Sigmoid colon (tissue), 7 donors: Measurements from ENCODE around the gene HBG2. TPM values are rescaled to one million over a fixed set of nuclear protein-coding genes. Genes with fewer than 3 reads are reported as not detected.

ENCODE experiments used
- DNase-seq: peaks from one replicate; pipeline ENCODE4 v3.0.0-alpha.2; 2019
- H3K27ac ChIP-seq, 4 donors: fragments of 200-600 bp; sonication (generic); one replicate each; pipeline ENCODE4 v1.5.1; 2016 to 2019; ENCODE audit warnings: mild to moderate bottlenecking in 1 of 4
- H3K27me3 ChIP-seq, 3 donors: fragments of 200-600 bp; sonication (generic); one replicate each; pipeline ENCODE4 v1.5.1; 2019; ENCODE audit warnings: mild to moderate bottlenecking in 1 of 3
- H3K36me3 ChIP-seq, 4 donors: fragments of 200-600 bp; sonication (generic); one replicate each; pipeline ENCODE4 v1.5.1; 2016 to 2019
- H3K4me1 ChIP-seq, 4 donors: fragments of 200-600 bp; sonication (generic); one replicate each; pipeline ENCODE4 v1.5.1; 2017 to 2019
- H3K4me3 ChIP-seq, 4 donors: fragments of 200-600 bp; sonication (generic); one replicate each; pipeline ENCODE4 v1.5.1; 2017 to 2019; ENCODE audit warnings: mild to moderate bottlenecking in 2 of 4, moderate library complexity in 1 of 4
- H3K9me3 ChIP-seq, 4 donors: fragments of 200-600 bp in 3 of 4; sonication (generic) in 3 of 4; one replicate each; pipeline versions ENCODE4 v1.5.1 to v1.6.1; 2013 to 2019
- CTCF ChIP-seq, 4 experiments: fragments of 450-650 bp in 3 of 4; fragments of 200-600 bp in 1 of 4; IDR thresholded peaks; one replicate each; pipeline ENCODE4 v1.5.1; 2016 to 2019; ENCODE audit warnings: antibody characterized with exemption in 4 of 4, mild to moderate bottlenecking in 3 of 4, moderate library complexity in 2 of 4
- EP300 ChIP-seq, 4 donors: sonication (generic); formaldehyde crosslinking; IDR thresholded peaks; one replicate each; pipeline ENCODE4 v1.6.1; 2017; ENCODE audit warnings: antibody characterized with exemption in 4 of 4
- POLR2A ChIP-seq, 2 donors: fragments of 450-650 bp; IDR thresholded peaks; one replicate each; pipeline ENCODE4 v1.6.1; 2016; ENCODE audit warnings: antibody characterized with exemption in 2 of 2, mild to moderate bottlenecking in 2 of 2, moderate library complexity in 2 of 2
- POLR2AphosphoS5 ChIP-seq, 4 donors: sonication (generic); formaldehyde crosslinking; IDR thresholded peaks; one replicate each; pipeline ENCODE4 v1.6.1; 2017; ENCODE audit warnings: antibody characterized with exemption in 4 of 4
- WGBS, 2 donors: extraction: QIAGEN DNeasy Blood & Tissue Kit; methylation state at CpG; one replicate each; pipeline ENCODE4 v1.1.7; 2013; 5-methylcytosine and 5-hydroxymethylcytosine counted together
- intact Hi-C: fragments of 100-400 bp; cut with DNase I; formaldehyde crosslinking; loops from one replicate; pipeline ENCODE4 v1.15.1; 2023
- polyA plus RNA-seq, 3 donors: library from polyadenylated mRNA; stranded (reverse); fragments of 200-250 nt; gene quantifications; one replicate each; pipeline ENCODE4 v1.2.3, GENCODE V29; 2013
- total RNA-seq, 4 donors: library from RNA; depleted of rRNA; stranded (reverse); fragments of >200 nt; gene quantifications; one replicate each; pipeline ENCODE4 v1.1.0, GENCODE V29; 2016
- donor health status: healthy with polysubstance abuse.
- donor health status: Bipolar disorder and iron deficiency.
- donor health status: healthy.

The HBG2 gene
- total and polyA plus RNA-seq, 7 donors = not detected

GRCh38 chr11:5232176-5232575 is 22.4 kb downstream of the HBG2 start:
- no peaks in the 10 kb centered on the region for H3K4me1 ChIP-seq
- H3K9me3 ChIP-seq = no peaks in the 10 kb centered on the region
- H3K4me3 ChIP-seq = no peak overlapping the region
- no peaks in the 10 kb centered on the region for H3K27me3 ChIP-seq
- intact Hi-C loops = no loop called here
- WGBS, 2 donors = 60 to 72% methylated on average over 3 of the region's 3 CpGs
- no peaks in the 10 kb centered on the region for H3K36me3 ChIP-seq
- no peak overlapping the region for H3K27ac ChIP-seq
- no peak for DNase-seq
- TF ChIP-seq POLR2AphosphoS5 (IDR thresholded peaks at IDR 0.05) = no peak
- TF ChIP-seq POLR2A (IDR thresholded peaks at IDR 0.05) = no peak
- no peak for TF ChIP-seq CTCF (IDR thresholded peaks at IDR 0.05)
- no peak for TF ChIP-seq EP300 (IDR thresholded peaks at IDR 0.05)

DNA sequence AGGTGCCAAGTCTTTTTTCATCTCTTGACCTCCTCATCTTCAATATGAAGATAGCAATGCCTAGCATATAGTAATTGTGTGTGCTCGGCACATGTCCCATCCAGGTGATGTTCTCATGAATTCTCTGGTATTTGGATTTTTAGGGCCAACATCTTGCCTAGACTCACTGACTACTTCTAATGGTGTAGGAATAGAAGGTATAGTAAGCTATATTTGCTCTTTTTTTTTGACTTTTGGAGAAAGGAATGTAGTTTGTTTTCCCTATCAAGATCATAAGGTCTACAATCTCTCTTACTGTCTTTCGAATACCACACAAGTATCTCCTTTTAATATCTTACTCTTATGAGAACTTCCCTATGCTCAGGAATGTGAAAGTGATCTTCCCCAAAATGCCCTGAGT is 23.5 kb downstream of the HBG2 start:
- H3K36me3 ChIP-seq = no peaks in the 10 kb centered on the region
- H3K4me1 ChIP-seq = no peaks in the 10 kb centered on the region
- no peak overlapping the region for H3K27ac ChIP-seq
- no peaks in the 10 kb centered on the region for H3K9me3 ChIP-seq
- 86 to 89% methylated on average over 2 of the region's 2 CpGs for WGBS, 2 donors
- intact Hi-C loops = no loop called here
- H3K4me3 ChIP-seq = no peak overlapping the region
- DNase-seq = no peak
- no peaks in the 10 kb centered on the region for H3K27me3 ChIP-seq
- no peak for TF ChIP-seq POLR2AphosphoS5 (IDR thresholded peaks at IDR 0.05)
- no peak for TF ChIP-seq POLR2A (IDR thresholded peaks at IDR 0.05)
- no peak for TF ChIP-seq EP300 (IDR thresholded peaks at IDR 0.05)
- no peak for TF ChIP-seq CTCF (IDR thresholded peaks at IDR 0.05)

GRCh38 chr11:5230266-5230665 is 24.3 kb downstream of the HBG2 start:
- WGBS, 2 donors = 89 to 94% methylated on average over 1 of the region's 1 CpG
- Histone ChIP-seq H3K27ac (no peak overlapping the region), H3K4me3 (no peak overlapping the region), H3K9me3 (no peaks in the 10 kb centered on the region), H3K4me1 (no peaks in the 10 kb centered on the region), H3K36me3 (no peaks in the 10 kb centered on the region), H3K27me3 (no peaks in the 10 kb centered on the region)
- TF ChIP-seq POLR2A (IDR thresholded peaks at IDR 0.05) = no peak
- TF ChIP-seq POLR2AphosphoS5 (IDR thresholded peaks at IDR 0.05) = no peak
- no peak for TF ChIP-seq CTCF (IDR thresholded peaks at IDR 0.05)
- no peak for TF ChIP-seq EP300 (IDR thresholded peaks at IDR 0.05)
- intact Hi-C loops = no loop called here
- DNase-seq = no peak

DNA sequence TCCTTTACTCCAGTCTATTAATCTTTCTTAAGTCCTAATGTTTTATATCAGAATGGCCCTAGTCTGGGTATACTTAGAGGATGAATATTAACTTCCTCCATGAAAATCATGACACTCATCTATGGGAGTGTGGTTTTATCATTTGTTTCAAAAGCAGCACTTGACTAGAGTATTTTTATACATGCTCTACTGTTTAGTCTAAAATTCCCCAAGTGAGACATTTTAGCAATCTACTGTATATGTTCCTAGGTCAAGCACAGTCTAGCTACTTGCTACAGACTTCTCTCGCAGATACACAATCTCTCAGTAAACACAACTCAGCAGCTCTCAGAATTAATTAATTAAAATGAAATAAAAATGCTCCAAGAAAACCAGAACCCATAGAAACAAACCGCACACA is 24.8 kb downstream of the HBG2 start:
- H3K4me3 ChIP-seq = no peak overlapping the region
- H3K27me3 ChIP-seq = no peaks in the 10 kb centered on the region
- H3K36me3 ChIP-seq = no peaks in the 10 kb centered on the region
- intact Hi-C loops = no loop called here
- H3K27ac ChIP-seq = no peak overlapping the region
- no peaks in the 10 kb centered on the region for H3K4me1 ChIP-seq
- 84 to 92% methylated on average over 2 of the region's 2 CpGs for WGBS, 2 donors
- TF ChIP-seq EP300 (IDR thresholded peaks at IDR 0.05) (no peak), POLR2A (IDR thresholded peaks at IDR 0.05) (no peak)
- DNase-seq = no peak
- no peaks in the 10 kb centered on the region for H3K9me3 ChIP-seq

GRCh38 chr11:5229356-5229755 is 25.2 kb downstream of the HBG2 start:
- no peak for DNase-seq
- TF ChIP-seq POLR2AphosphoS5 (IDR thresholded peaks at IDR 0.05) (no peak), POLR2A (IDR thresholded peaks at IDR 0.05) (no peak), EP300 (IDR thresholded peaks at IDR 0.05) (no peak), CTCF (IDR thresholded peaks at IDR 0.05) (no peak)
- Histone ChIP-seq H3K4me1 (no peaks in the 10 kb centered on the region), H3K36me3 (no peaks in the 10 kb centered on the region), H3K4me3 (no peak overlapping the region), H3K9me3 (no peaks in the 10 kb centered on the region), H3K27ac (no peak overlapping the region), H3K27me3 (no peaks in the 10 kb centered on the region)
- intact Hi-C loops = no loop called here
- WGBS, 2 donors = 86 to 87% methylated on average over 1 of the region's 1 CpG
